Stimulated activated CD8-positive, alpha-beta memory T cell treated with anti-CD3 and anti-CD28 coated beads, Interleukin-7, amount 100 ng/mL, for 24 hours (primary cell): ENCODE data around the gene FAM241A.
"Not testable (repeated sequence)": the region's sequence is repeated elsewhere in the genome, so short reads cannot be mapped to it uniquely, and the experiment has no call there.

Experiments
- DNase-seq: peaks from one replicate; pipeline ENCODE4 v3.0.0-alpha.2; 2020; ENCODE audit warnings: low read depth

Gene FAM241A

GRCh38 chr4:112173593-112174558 lies 28.6 kb downstream of the FAM241A start:
- DNase-seq = no peak

- no peak for DNase-seq
Observed at GRCh38 chr4:112175840-112176239, 30.6 kb downstream of the FAM241A start.

- no peak for DNase-seq
Observed at GRCh38 chr4:112176596-112176995, 31.3 kb downstream of the FAM241A start.

- not testable (repeated sequence) for DNase-seq
Observed at GRCh38 chr4:112178741-112179140, 33.5 kb downstream of the FAM241A start.

- no peak for DNase-seq
Observed at GRCh38 chr4:112181358-112182000, 36.2 kb downstream of the FAM241A start.

GRCh38 chr4:112182604-112183003 lies 37.4 kb downstream of the FAM241A start:
- no peak for DNase-seq

- no peak for DNase-seq
Observed at GRCh38 chr4:112183252-112183651, 38.0 kb downstream of the FAM241A start.

GRCh38 chr4:112184438-112184837 lies 39.2 kb downstream of the FAM241A start:
- DNase-seq = no peak

- DNase-seq = no peak
Observed at GRCh38 chr4:112185334-112185733, 40.1 kb downstream of the FAM241A start.

GRCh38 chr4:112185740-112186670 lies 40.8 kb downstream of the FAM241A start:
- no peak for DNase-seq

- DNase-seq = no peak
Observed at GRCh38 chr4:112189754-112190153, 44.5 kb downstream of the FAM241A start.

- DNase-seq = no peak
Observed at GRCh38 chr4:112190684-112191083, 45.4 kb downstream of the FAM241A start.

GRCh38 chr4:112196461-112196860 lies 51.2 kb downstream of the FAM241A start:
- DNase-seq = no peak

GRCh38 chr4:112199041-112199440 lies 53.8 kb downstream of the FAM241A start:
- no peak for DNase-seq

GRCh38 chr4:112201915-112202505 lies 56.8 kb downstream of the FAM241A start:
- no peak for DNase-seq

- no peak for DNase-seq
Observed at GRCh38 chr4:112203593-112203992, 58.3 kb downstream of the FAM241A start.

- no peak for DNase-seq
Observed at GRCh38 chr4:112206431-112206830, 61.2 kb downstream of the FAM241A start.

GRCh38 chr4:112208137-112209095 lies 63.2 kb downstream of the FAM241A start:
- DNase-seq = not testable (repeated sequence)

- DNase-seq = no peak
Observed at GRCh38 chr4:112210777-112211176, 65.5 kb downstream of the FAM241A start.

- DNase-seq = no peak
Observed at GRCh38 chr4:112213091-112213490, 67.8 kb downstream of the FAM241A start.

GRCh38 chr4:112213856-112214255 lies 68.6 kb downstream of the FAM241A start:
- no peak for DNase-seq
